ENCODE data around the gene PLXNA4.

PLXNA4 gene

DNA sequence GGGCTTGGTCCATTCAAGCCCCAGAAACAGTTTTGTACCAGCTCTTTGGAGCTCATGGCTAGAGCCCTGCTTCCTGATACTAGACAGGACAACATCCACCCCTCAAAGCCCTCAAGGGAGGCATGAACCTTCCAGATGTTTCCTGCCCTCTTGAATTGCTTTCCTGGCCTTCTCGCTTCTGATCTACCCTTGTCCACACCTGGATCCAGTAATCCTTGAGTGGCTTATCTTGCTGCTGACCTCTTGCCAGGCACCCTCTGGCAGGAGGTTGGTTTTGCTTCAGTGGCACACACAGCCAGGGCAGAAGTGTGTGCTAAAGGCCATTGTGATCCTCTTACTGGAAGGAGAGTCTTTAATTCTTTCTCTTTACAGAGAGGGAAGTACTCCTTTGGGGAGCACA, 495.8 kb downstream of the PLXNA4 start:
- H3K27me3 ChIP-seq (ENCODE audit: insufficient read depth, poor library complexity, severe bottlenecking) = no peaks in the 10 kb centered on the region
- H3K27ac ChIP-seq (replicated peaks) = no peak overlapping the region
- no peak for TF ChIP-seq POLR2AphosphoS5 (IDR thresholded peaks at IDR 0.05; ENCODE audit: low read depth)
- TF ChIP-seq GABPA (IDR thresholded peaks at IDR 0.05; ENCODE audit: low read depth) = no peak
- no peak for TF ChIP-seq SPI1 (IDR thresholded peaks at IDR 0.05; ENCODE audit: borderline replicate concordance, low read depth)
- TF ChIP-seq, protein P1, sequence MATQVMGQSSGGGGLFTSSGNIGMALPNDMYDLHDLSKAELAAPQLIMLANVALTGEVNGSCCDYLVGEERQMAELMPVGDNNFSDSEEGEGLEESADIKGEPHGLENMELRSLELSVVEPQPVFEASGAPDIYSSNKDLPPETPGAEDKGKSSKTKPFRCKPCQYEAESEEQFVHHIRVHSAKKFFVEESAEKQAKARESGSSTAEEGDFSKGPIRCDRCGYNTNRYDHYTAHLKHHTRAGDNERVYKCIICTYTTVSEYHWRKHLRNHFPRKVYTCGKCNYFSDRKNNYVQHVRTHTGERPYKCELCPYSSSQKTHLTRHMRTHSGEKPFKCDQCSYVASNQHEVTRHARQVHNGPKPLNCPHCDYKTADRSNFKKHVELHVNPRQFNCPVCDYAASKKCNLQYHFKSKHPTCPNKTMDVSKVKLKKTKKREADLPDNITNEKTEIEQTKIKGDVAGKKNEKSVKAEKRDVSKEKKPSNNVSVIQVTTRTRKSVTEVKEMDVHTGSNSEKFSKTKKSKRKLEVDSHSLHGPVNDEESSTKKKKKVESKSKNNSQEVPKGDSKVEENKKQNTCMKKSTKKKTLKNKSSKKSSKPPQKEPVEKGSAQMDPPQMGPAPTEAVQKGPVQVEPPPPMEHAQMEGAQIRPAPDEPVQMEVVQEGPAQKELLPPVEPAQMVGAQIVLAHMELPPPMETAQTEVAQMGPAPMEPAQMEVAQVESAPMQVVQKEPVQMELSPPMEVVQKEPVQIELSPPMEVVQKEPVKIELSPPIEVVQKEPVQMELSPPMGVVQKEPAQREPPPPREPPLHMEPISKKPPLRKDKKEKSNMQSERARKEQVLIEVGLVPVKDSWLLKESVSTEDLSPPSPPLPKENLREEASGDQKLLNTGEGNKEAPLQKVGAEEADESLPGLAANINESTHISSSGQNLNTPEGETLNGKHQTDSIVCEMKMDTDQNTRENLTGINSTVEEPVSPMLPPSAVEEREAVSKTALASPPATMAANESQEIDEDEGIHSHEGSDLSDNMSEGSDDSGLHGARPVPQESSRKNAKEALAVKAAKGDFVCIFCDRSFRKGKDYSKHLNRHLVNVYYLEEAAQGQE (IDR thresholded peaks at IDR 0.05; ENCODE audit: insufficient replicate concordance, low read depth) = no peak
- TF ChIP-seq, protein P2, sequence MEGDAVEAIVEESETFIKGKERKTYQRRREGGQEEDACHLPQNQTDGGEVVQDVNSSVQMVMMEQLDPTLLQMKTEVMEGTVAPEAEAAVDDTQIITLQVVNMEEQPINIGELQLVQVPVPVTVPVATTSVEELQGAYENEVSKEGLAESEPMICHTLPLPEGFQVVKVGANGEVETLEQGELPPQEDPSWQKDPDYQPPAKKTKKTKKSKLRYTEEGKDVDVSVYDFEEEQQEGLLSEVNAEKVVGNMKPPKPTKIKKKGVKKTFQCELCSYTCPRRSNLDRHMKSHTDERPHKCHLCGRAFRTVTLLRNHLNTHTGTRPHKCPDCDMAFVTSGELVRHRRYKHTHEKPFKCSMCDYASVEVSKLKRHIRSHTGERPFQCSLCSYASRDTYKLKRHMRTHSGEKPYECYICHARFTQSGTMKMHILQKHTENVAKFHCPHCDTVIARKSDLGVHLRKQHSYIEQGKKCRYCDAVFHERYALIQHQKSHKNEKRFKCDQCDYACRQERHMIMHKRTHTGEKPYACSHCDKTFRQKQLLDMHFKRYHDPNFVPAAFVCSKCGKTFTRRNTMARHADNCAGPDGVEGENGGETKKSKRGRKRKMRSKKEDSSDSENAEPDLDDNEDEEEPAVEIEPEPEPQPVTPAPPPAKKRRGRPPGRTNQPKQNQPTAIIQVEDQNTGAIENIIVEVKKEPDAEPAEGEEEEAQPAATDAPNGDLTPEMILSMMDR (IDR thresholded peaks at IDR 0.05; ENCODE audit: insufficient read depth, low read length) = no peak
- DNase-seq (ENCODE audit: low read depth in 1 of 2, low spot score in 1 of 2) = no peak
- no peak overlapping the region for H3K4me3 ChIP-seq (replicated peaks; ENCODE audit: insufficient read depth, low read length)

DNA sequence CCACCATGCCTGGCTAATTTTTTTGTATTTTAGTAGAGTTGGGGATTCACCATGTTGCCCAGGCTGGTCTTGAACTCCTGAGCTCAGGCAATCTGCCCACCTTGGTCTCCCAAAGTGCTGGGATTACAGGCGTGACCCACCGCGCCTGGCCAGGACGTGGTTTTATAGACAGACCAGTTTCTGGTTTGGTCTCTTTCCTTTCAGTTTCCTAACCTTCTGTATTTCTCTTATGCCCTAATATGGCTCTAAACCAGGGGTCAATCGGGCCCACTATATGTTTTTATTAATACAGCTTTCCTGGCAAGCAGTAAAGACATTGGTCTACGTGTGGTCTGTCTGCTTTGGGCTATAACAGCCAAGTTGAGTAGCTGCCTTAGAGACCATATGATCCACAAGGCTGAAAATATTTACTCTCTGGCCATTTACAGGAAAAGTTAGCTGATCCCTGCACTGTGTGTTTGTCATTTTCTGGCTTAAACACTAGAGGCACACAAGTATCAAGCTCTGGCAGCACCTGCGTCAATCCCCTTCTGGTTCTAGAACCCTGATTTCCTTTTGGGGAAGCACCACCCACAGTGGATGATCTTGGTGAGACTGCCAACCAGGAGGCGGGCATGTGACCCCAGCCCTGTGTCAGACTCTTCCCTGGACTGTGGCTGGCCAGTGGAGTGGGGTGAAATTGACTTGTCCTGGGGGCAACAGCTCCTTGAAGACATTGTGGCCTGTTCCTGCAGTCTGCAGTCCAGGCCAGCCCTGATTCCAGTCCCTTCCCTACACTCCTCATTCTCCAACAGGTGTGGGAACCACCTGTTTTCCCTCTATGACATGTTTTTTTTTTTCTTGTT, 497.2 kb downstream of the PLXNA4 start:
- no peak for DNase-seq (ENCODE audit: low read depth in 1 of 2, low spot score in 1 of 2)
- Histone ChIP-seq H3K27ac (replicated peaks) (no peak overlapping the region), H3K27me3 (ENCODE audit: insufficient read depth, poor library complexity, severe bottlenecking) (no peaks in the 10 kb centered on the region)

DNA sequence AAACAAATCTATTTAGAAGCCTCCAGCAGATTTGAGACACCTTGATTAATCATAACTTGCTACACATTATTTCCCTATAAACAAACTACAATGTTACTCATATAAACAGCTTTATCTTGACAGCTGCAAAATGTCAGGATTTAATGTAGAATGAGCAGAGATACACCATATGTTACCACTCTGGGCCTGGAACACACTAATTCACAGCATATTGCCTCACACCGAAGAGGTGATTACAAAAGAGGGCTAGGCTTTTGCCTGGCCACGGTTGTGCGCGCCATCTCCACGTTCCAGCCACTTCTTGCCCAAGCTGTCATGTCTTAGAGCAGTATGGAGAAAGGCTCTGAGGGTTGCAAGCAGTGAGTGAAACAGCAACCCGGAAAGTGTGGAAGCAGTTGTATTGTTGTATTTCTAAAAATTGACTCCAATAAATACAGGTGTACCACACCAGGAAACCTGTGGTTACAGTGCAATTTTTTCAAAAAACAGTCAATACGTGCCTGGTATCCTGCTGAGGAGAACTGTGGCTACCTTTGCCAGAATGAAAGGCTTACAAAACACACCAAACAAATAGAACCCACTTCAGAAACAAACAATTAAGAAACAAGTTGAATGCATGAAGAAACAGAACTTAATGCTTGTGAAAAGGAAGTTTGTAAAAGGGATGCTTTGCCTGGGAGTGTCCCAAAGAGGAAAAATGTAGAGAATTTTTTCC, 498.1 kb downstream of the PLXNA4 start:
- TF ChIP-seq GABPA (IDR thresholded peaks at IDR 0.05; ENCODE audit: low read depth) (no peak), POLR2AphosphoS5 (IDR thresholded peaks at IDR 0.05; ENCODE audit: low read depth) (no peak), SPI1 (IDR thresholded peaks at IDR 0.05; ENCODE audit: borderline replicate concordance, low read depth) (no peak)
- TF ChIP-seq, protein P2 (IDR thresholded peaks at IDR 0.05; ENCODE audit: insufficient read depth, low read length) = no peak
- TF ChIP-seq, protein P1 (IDR thresholded peaks at IDR 0.05; ENCODE audit: insufficient replicate concordance, low read depth) = no peak
- DNase-seq (ENCODE audit: low read depth in 1 of 2, low spot score in 1 of 2) = no peak
- Histone ChIP-seq H3K4me3 (replicated peaks; ENCODE audit: insufficient read depth, low read length) (no peak overlapping the region), H3K27ac (replicated peaks) (no peak overlapping the region), H3K27me3 (ENCODE audit: insufficient read depth, poor library complexity, severe bottlenecking) (no peaks in the 10 kb centered on the region)

More for the DNA sequence above, 497.2 kb downstream of the PLXNA4 start:
- H3K4me3 ChIP-seq (replicated peaks; ENCODE audit: insufficient read depth, low read length) = no peak overlapping the region
- TF ChIP-seq GABPA (IDR thresholded peaks at IDR 0.05; ENCODE audit: low read depth) (no peak), SPI1 (IDR thresholded peaks at IDR 0.05; ENCODE audit: borderline replicate concordance, low read depth) (no peak), POLR2AphosphoS5 (IDR thresholded peaks at IDR 0.05; ENCODE audit: low read depth) (no peak)
- TF ChIP-seq, protein P2 (IDR thresholded peaks at IDR 0.05; ENCODE audit: insufficient read depth, low read length) = no peak
- TF ChIP-seq, protein P1 (IDR thresholded peaks at IDR 0.05; ENCODE audit: insufficient replicate concordance, low read depth) = no peak
